H1 (cell line): ENCODE data around the gene HAT1. TPM values are rescaled to one million over a fixed set of nuclear protein-coding genes. Genes with fewer than 3 reads are reported as not detected.
A peak's percentile ranks its signal among the peaks of the same experiment; 100 is the strongest.

Source experiments
- CTCF ChIA-PET: fragments of 300-600 bp; sonication (Branson Sonifier 250); formaldehyde crosslinking; loops from one replicate; lab custom pipeline; 2021; ENCODE audit not compliant: partially characterized antibody; lab: Charles Lee
- POLR2A ChIA-PET: fragments of 300-600 bp; sonication (Branson Sonifier 250); formaldehyde crosslinking; loops from one replicate; lab custom pipeline; 2021; ENCODE audit warnings: inconsistent platforms; ENCODE audit not compliant: partially characterized antibody; lab: Charles Lee
- DNase-seq, 2 experiments: peaks; one replicate each; pipeline versions ENCODE4 v3.0.0 to v3.0.0-alpha.2; 2010 to 2022; ENCODE audit warnings: low spot score in 2 of 2, low read depth in 1 of 2, mixed read lengths in 1 of 2
- FAIRE-seq: peaks from 2 replicates; lab custom pipeline; 2011; peaks lifted over from hg19 to GRCh38; lab: Jason Lieb, UNC
- H2AFZ ChIP-seq: 2 replicates; pipeline ENCODE4 v1.8.1; 2012; ENCODE audit warnings: low read length, inconsistent platforms
- H2AK5ac ChIP-seq: 2 replicates; pipeline ENCODE4 v1.6.1; 2013; ENCODE audit warnings: low read depth, low read length
- H2BK120ac ChIP-seq: replicated peaks from 2 replicates; pipeline ENCODE3; 2013; ENCODE audit warnings: low read depth, low read length, inconsistent platforms
- H2BK12ac ChIP-seq: 2 replicates; pipeline ENCODE4 v1.6.1; 2013; ENCODE audit warnings: low read depth, low read length
- H2BK15ac ChIP-seq: 2 replicates; pipeline ENCODE4 v1.6.1; 2013; ENCODE audit warnings: low read length
- H2BK20ac ChIP-seq: 2 replicates; pipeline ENCODE4 v1.6.1; 2013; ENCODE audit warnings: low read length
- H2BK5ac ChIP-seq: 2 replicates; pipeline ENCODE4 v1.6.1; 2013; ENCODE audit warnings: low read depth, low read length
- H3K14ac ChIP-seq: 2 replicates; pipeline ENCODE4 v1.6.1; 2013; ENCODE audit warnings: inconsistent platforms; ENCODE audit not compliant: insufficient read length
- H3K18ac ChIP-seq: 2 replicates; pipeline ENCODE4 v1.6.1; 2013; ENCODE audit warnings: low read length; ENCODE audit errors: extremely low read depth
- H3K23ac ChIP-seq: 2 replicates; pipeline ENCODE4 v1.6.1; 2013; ENCODE audit warnings: inconsistent platforms; ENCODE audit not compliant: insufficient read length
- H3K23me2 ChIP-seq: 2 replicates; pipeline ENCODE4 v1.6.1; 2013; ENCODE audit warnings: low read depth, low read length
- H3K27ac ChIP-seq: 2 replicates; pipeline ENCODE4 v1.6.1; 2011; ENCODE audit warnings: low read depth, low read length, inconsistent platforms
- H3K27me3 ChIP-seq, 4 experiments: replicated peaks in 1 of 4; 1 replicate in 1 of 4; 2 replicates in 3 of 4; pipeline versions ENCODE4 v1.6.1 to v1.8.1; 2011 to 2013; ENCODE audit warnings: low read length in 3 of 4, mild to moderate bottlenecking in 3 of 4, inconsistent platforms in 2 of 4, mixed read lengths in 2 of 4, moderate library complexity in 1 of 4; ENCODE audit not compliant: control insufficient read depth in 3 of 4, insufficient read depth in 3 of 4; ENCODE audit errors: extremely low read depth in 1 of 4
- H3K36me3 ChIP-seq, 4 experiments: 2 replicates each; pipeline versions ENCODE4 v1.6.1 to v1.8.1; 2011 to 2013; ENCODE audit warnings: mild to moderate bottlenecking in 4 of 4, low read length in 3 of 4, moderate library complexity in 2 of 4, control low read depth in 1 of 4, inconsistent platforms in 1 of 4; ENCODE audit not compliant: insufficient read depth in 4 of 4, control insufficient read depth in 2 of 4
- H3K4ac ChIP-seq: replicated peaks from 2 replicates; pipeline ENCODE3; 2013; ENCODE audit warnings: low read length, low read depth, mixed read lengths, inconsistent platforms; ENCODE audit not compliant: insufficient read length
- H3K4me1 ChIP-seq, 4 experiments: replicated peaks in 1 of 4; 1 replicate in 1 of 4; 2 replicates in 3 of 4; pipeline versions ENCODE4 v1.6.1 to v1.8.1; 2011 to 2013; ENCODE audit warnings: low read length in 3 of 4, inconsistent platforms in 2 of 4, mixed read lengths in 1 of 4; ENCODE audit not compliant: insufficient read depth in 4 of 4, control insufficient read depth in 3 of 4
- H3K4me2 ChIP-seq, 2 experiments: 2 replicates each; pipeline versions ENCODE4 v1.6.1 to v1.8.1; 2011 to 2013; ENCODE audit warnings: low read depth in 2 of 2, low read length in 2 of 2, control low read depth in 1 of 2, inconsistent platforms in 1 of 2, mild to moderate bottlenecking in 1 of 2; ENCODE audit not compliant: insufficient read depth in 1 of 2
- H3K4me3 ChIP-seq, 4 experiments: fragments of 200-600, 300-600 bp in 1 of 4; sonication (generic), shearing (Covaris generic), sonication (Bioruptor Twin) in 1 of 4; 2 replicates each; pipeline versions ENCODE4 v1.5.1 to v1.8.1; 2011 to 2016; ENCODE audit warnings: low read length in 4 of 4, low read depth in 3 of 4, control low read depth in 2 of 4, inconsistent platforms in 2 of 4, mild to moderate bottlenecking in 2 of 4, mixed read lengths in 1 of 4, moderate library complexity in 1 of 4; ENCODE audit not compliant: insufficient read depth in 2 of 4; ENCODE audit errors: extremely low read depth in 1 of 4
- H3K56ac ChIP-seq: replicated peaks from 2 replicates; pipeline ENCODE3; 2013; ENCODE audit warnings: low read depth, mild to moderate bottlenecking, mixed read lengths, low read length, inconsistent platforms; ENCODE audit not compliant: insufficient read length
- H3K79me1 ChIP-seq: 2 replicates; pipeline ENCODE4 v1.6.1; 2013; ENCODE audit warnings: low read depth, low read length, control low read depth
- H3K79me2 ChIP-seq, 2 experiments: 2 replicates each; pipeline versions ENCODE4 v1.6.1 to v1.8.1; 2012 to 2013; ENCODE audit warnings: low read length in 2 of 2, mild to moderate bottlenecking in 2 of 2, inconsistent platforms in 1 of 2; ENCODE audit not compliant: insufficient read depth in 2 of 2, control insufficient read depth in 1 of 2
- H3K9ac ChIP-seq, 4 experiments: replicated peaks in 1 of 4; 1 replicate in 1 of 4; 2 replicates in 3 of 4; pipeline versions ENCODE4 v1.6.1 to v1.8.1; 2011 to 2013; ENCODE audit warnings: low read depth in 3 of 4, low read length in 3 of 4, control low read depth in 2 of 4, mild to moderate bottlenecking in 2 of 4, moderate library complexity in 2 of 4, inconsistent platforms in 1 of 4; ENCODE audit errors: extremely low read depth in 1 of 4
- H3K9me3 ChIP-seq, 2 experiments: 2 replicates each; pipeline versions ENCODE4 v1.6.1 to v1.8.1; 2012 to 2013; ENCODE audit warnings: mild to moderate bottlenecking in 2 of 2, moderate library complexity in 2 of 2, control low read depth in 1 of 2, inconsistent platforms in 1 of 2, low read depth in 1 of 2, low read length in 1 of 2, mixed read lengths in 1 of 2; ENCODE audit not compliant: insufficient read depth in 2 of 2
- H4K20me1 ChIP-seq, 2 experiments: replicated peaks in 1 of 2; 2 replicates each; pipeline versions ENCODE3 to v1.8.1; 2011 to 2013; ENCODE audit warnings: inconsistent platforms in 2 of 2, low read length in 2 of 2, mild to moderate bottlenecking in 1 of 2; ENCODE audit not compliant: insufficient read depth in 2 of 2, control insufficient read depth in 1 of 2
- H4K5ac ChIP-seq: 2 replicates; pipeline ENCODE4 v1.6.1; 2013; ENCODE audit warnings: low read length, low read depth, mixed read lengths, inconsistent platforms; ENCODE audit not compliant: insufficient read length
- H4K8ac ChIP-seq: 2 replicates; pipeline ENCODE4 v1.8.0; 2013; ENCODE audit warnings: mild to moderate bottlenecking, moderate library complexity, low read length, inconsistent platforms; ENCODE audit not compliant: insufficient read depth; ENCODE audit errors: extremely low read depth
- H4K91ac ChIP-seq: replicated peaks from 2 replicates; pipeline ENCODE3; 2013; ENCODE audit warnings: low read length, mixed read lengths, inconsistent platforms; ENCODE audit not compliant: insufficient read length
- BACH1 ChIP-seq: IDR thresholded peaks from 2 replicates; pipeline ENCODE4 v1.6.1; 2012; ENCODE audit warnings: low read length, improper control_type of control experiment
- GTF2F1 ChIP-seq: IDR thresholded peaks from 2 replicates; pipeline ENCODE4 v1.6.1; 2012; ENCODE audit warnings: low read depth, low read length, improper control_type of control experiment, borderline replicate concordance
- HDAC6 ChIP-seq: IDR thresholded peaks from one replicate; pipeline ENCODE4 v1.7.1; 2012; ENCODE audit warnings: low read depth, mild to moderate bottlenecking, inconsistent platforms, low read length, moderate library complexity
- JUN ChIP-seq: IDR thresholded peaks from 2 replicates; pipeline ENCODE4 v1.6.1; 2011; ENCODE audit warnings: low read depth, mild to moderate bottlenecking, improper control_type of control experiment, low read length
- MAX ChIP-seq: IDR thresholded peaks from 2 replicates; pipeline ENCODE4 v1.6.1; 2012; ENCODE audit warnings: inconsistent platforms
- POLR2A ChIP-seq, 2 experiments: IDR thresholded peaks; 1 replicate in 1 of 2; 2 replicates in 1 of 2; pipeline ENCODE4 v1.6.1; 2011; ENCODE audit warnings: low read depth in 2 of 2, low read length in 2 of 2, mild to moderate bottlenecking in 2 of 2; ENCODE audit errors: control extremely low read depth in 1 of 2
- SIN3A ChIP-seq, 2 experiments: IDR thresholded peaks in 1 of 2; conservative IDR thresholded peaks in 1 of 2; 2 replicates each; pipeline ENCODE4 v1.6.1; 2011 to 2012; ENCODE audit warnings: low read length in 2 of 2, improper control_type of control experiment in 1 of 2, low read depth in 1 of 2, mild to moderate bottlenecking in 1 of 2
- WGBS, 2 experiments: shearing (Covaris generic) in 1 of 2; methylation state at CpG; one replicate each; pipeline versions ENCODE4 v1.1.6 to v1.1.7; 2013 to 2015; ENCODE audit warnings: low lambda C conversion rate in 2 of 2, mixed read lengths in 2 of 2, inconsistent platforms in 1 of 2, low coverage in 1 of 2, missing lambda C conversion rate in 1 of 2; ENCODE audit not compliant: insufficient replicate concordance in 2 of 2, insufficient coverage in 1 of 2, insufficient read length in 1 of 2; ENCODE audit errors: extremely low coverage in 1 of 2, missing lambda C conversion rate in 1 of 2; 5-methylcytosine and 5-hydroxymethylcytosine counted together
- polyA plus RNA-seq, 7 experiments: library from polyadenylated mRNA; depleted of rRNA in 3 of 7; stranded (reverse) in 5 of 7; unstranded in 2 of 7; fragments of >200 nt in 5 of 7; fragments of 200-250 nt in 2 of 7; gene quantifications; 1 replicate in 5 of 7; 2 replicates in 1 of 7; 4 replicates in 1 of 7; pipeline versions ENCODE4 v1.2.1 to v1.2.3, GENCODE V29; 2011 to 2013; ENCODE audit warnings: missing spikeins in 2 of 7, mixed read lengths in 2 of 7
- total RNA-seq: library from RNA; stranded (reverse); fragmentation: NEBNext Ultra II Directional; extraction: Animal tissue kit (Norgen Biotek cat#: 25700); gene quantifications from 2 replicates; pipeline ENCODE4 v1.2.1, GENCODE V29; 2021

Gene HAT1
- total and polyA plus RNA-seq, 2 of the 8 experiments (the other 6 are each of a cell fraction or from before 2014, with no cell fraction given): 44.6 to 74.2 TPM

- no peaks in the 10 kb centered on the region for H3K23me2 ChIP-seq
- H3K56ac ChIP-seq: no peak overlapping the region
- ChIA-PET POLR2A (interaction anchor here (0.7 to 1.2 kb wide), 3 partner anchors 14 to 326 kb away, joined by 3 read pairs; partner anchors contain the start of gene DYNC1I2), CTCF (no interaction called here)
- FAIRE-seq: no peak
- no peak overlapping the region for H3K4me3 ChIP-seq
- no peak overlapping the region for H3K23ac ChIP-seq
- H2BK12ac ChIP-seq: no peak overlapping the region; the same call in 1 of the 2 replicates
- H3K14ac ChIP-seq: no peak overlapping the region
- peak overlapping the region; percentile 15 to 50; a peak in 1 of 4 replicates for H3K4me2 ChIP-seq
- no peaks in the 10 kb centered on the region for H4K20me1 ChIP-seq
- no peaks in the 10 kb centered on the region for H3K36me3 ChIP-seq
- no peak overlapping the region for H3K18ac ChIP-seq
- H3K9ac ChIP-seq: no peak overlapping the region
- H3K9me3 ChIP-seq: no peaks in the 10 kb centered on the region
- no peaks in the 10 kb centered on the region for H3K27me3 ChIP-seq
- H2BK120ac ChIP-seq: no peak overlapping the region
- H3K79me1 ChIP-seq: no peaks in the 10 kb centered on the region
- TF ChIP-seq GTF2F1 (no peak), POLR2A (IDR thresholded peaks at IDR 0.05; ENCODE audit: control extremely low read depth in 1 of 2, low read depth in 2 of 2, low read length in 2 of 2) (no peak), MAX (peak; percentile 56; the same call in 1 of the 2 replicates), BACH1 (peak; percentile 33; the same call in 1 of the 2 replicates), JUN (no peak), HDAC6 (no peak), SIN3A (conservative IDR thresholded peaks at IDR 0.05 in 1 of 2, IDR thresholded peaks at IDR 0.05 in 1 of 2; ENCODE audit: low read depth in 1 of 2, low read length in 2 of 2) (peak in 1 of 2 experiments; percentile 76; a peak in 2 of 4 replicates)
- no peak overlapping the region for H4K8ac ChIP-seq
- no peak overlapping the region for H3K27ac ChIP-seq
- no peak overlapping the region for H2AFZ ChIP-seq
- WGBS, 2 experiments: 49% methylated on average over 4 of the region's 4 CpGs; no CpG with 5 or more reads in 1 of the 2 experiments
- H3K4ac ChIP-seq: no peak overlapping the region
- H2BK5ac ChIP-seq: peak overlapping the region; percentile 60; the same call in 1 of the 2 replicates
- H3K79me2 ChIP-seq: no peaks in the 10 kb centered on the region
- DNase-seq: no peak
- no peak overlapping the region for H4K91ac ChIP-seq
- H4K5ac ChIP-seq: no peak overlapping the region
- peaks cover 0 to 14% (median 5%) of the 10 kb centered on the region in 4 experiments; a peak in 4 of 7 replicates for H3K4me1 ChIP-seq
- H2BK20ac ChIP-seq: peak overlapping the region; percentile 23; the same call in 1 of the 2 replicates
- H2BK15ac ChIP-seq: no peak overlapping the region
- 0 out of 2 replicates have a peak overlapping the region, but pooled peaks have one; percentile 28 for H2AK5ac ChIP-seq
Measured at GRCh38 chr2:172013396-172013795, 91.1 kb downstream of the HAT1 start.
